CD8-positive, alpha-beta memory T cell (primary cell): Measurements from ENCODE around the gene PCSK2. TPM values are rescaled to one million over a fixed set of nuclear protein-coding genes. Genes with fewer than 3 reads are reported as not detected.

Experiments
- CTCF ChIA-PET: fragments of 350-600 bp; sonication (Branson Sonifier 250); formaldehyde crosslinking; loops from one replicate; lab custom pipeline; 2021; ENCODE audit warnings: antibody characterized with exemption; lab: Charles Lee
- POLR2A ChIA-PET: fragments of 350-600 bp; sonication (Branson Sonifier 250); formaldehyde crosslinking; loops from one replicate; lab custom pipeline; 2021; ENCODE audit warnings: antibody characterized with exemption; lab: Charles Lee
- DNase-seq, 5 donors: peaks; one replicate each; pipeline versions ENCODE4 v3.0.0 to v3.0.0-alpha.2; 2020 to 2022; ENCODE audit warnings: mixed read lengths in 1 of 5
- H3K27ac ChIP-seq: one replicate; pipeline ENCODE4 v1.7.0; 2013; ENCODE audit warnings: low read depth, mild to moderate bottlenecking, low read length, moderate library complexity
- H3K27me3 ChIP-seq: 2 replicates; pipeline ENCODE4 v1.7.0; 2013; ENCODE audit warnings: low read length, mild to moderate bottlenecking; ENCODE audit not compliant: insufficient read depth, poor library complexity, severe bottlenecking
- H3K36me3 ChIP-seq: 2 replicates; pipeline ENCODE4 v1.7.0; 2013; ENCODE audit warnings: mild to moderate bottlenecking, low read length, moderate library complexity; ENCODE audit not compliant: insufficient read depth
- H3K4me1 ChIP-seq: 2 replicates; pipeline ENCODE4 v1.7.0; 2013; ENCODE audit warnings: mild to moderate bottlenecking, low read length, moderate library complexity; ENCODE audit not compliant: insufficient read depth
- H3K4me3 ChIP-seq: 2 replicates; pipeline ENCODE4 v1.7.0; 2013; ENCODE audit warnings: mild to moderate bottlenecking, low read length
- H3K9me3 ChIP-seq: 2 replicates; pipeline ENCODE4 v1.7.0; 2013; ENCODE audit warnings: mild to moderate bottlenecking, low read length
- H3K27ac Mint-ChIP-seq, 8 donors: one replicate each; pipeline ENCODE4 v1.8.0; 2020 to 2021; ENCODE audit warnings: mixed read lengths in 8 of 8, mild to moderate bottlenecking in 6 of 8, inconsistent platforms in 3 of 8, moderate library complexity in 3 of 8
- H3K27me3 Mint-ChIP-seq, 2 donors: one replicate each; pipeline ENCODE4 v1.8.0; 2020 to 2021; ENCODE audit warnings: mixed read lengths in 2 of 2, mild to moderate bottlenecking in 1 of 2, moderate library complexity in 1 of 2
- H3K36me3 Mint-ChIP-seq, 3 donors: one replicate each; pipeline ENCODE4 v1.8.0; 2020 to 2021; ENCODE audit warnings: mixed read lengths in 3 of 3, inconsistent platforms in 1 of 3, mild to moderate bottlenecking in 1 of 3
- H3K4me1 Mint-ChIP-seq, 3 donors: one replicate each; pipeline ENCODE4 v1.8.0; 2020 to 2021; ENCODE audit warnings: mixed read lengths in 3 of 3, inconsistent platforms in 1 of 3, mild to moderate bottlenecking in 1 of 3
- H3K4me3 Mint-ChIP-seq, 7 donors: one replicate each; pipeline ENCODE4 v1.8.0; 2020 to 2021; ENCODE audit warnings: mixed read lengths in 7 of 7, mild to moderate bottlenecking in 6 of 7, moderate library complexity in 4 of 7, inconsistent platforms in 2 of 7
- H3K9me3 Mint-ChIP-seq, 5 donors: one replicate each; pipeline ENCODE4 v1.8.0; 2020 to 2022; ENCODE audit warnings: mixed read lengths in 5 of 5, mild to moderate bottlenecking in 3 of 5, moderate library complexity in 2 of 5, inconsistent platforms in 1 of 5
- polyA plus RNA-seq: library from polyadenylated mRNA; unstranded; fragments of 300-500 nt; fragmentation: Illumina TruSeq; gene quantifications from one replicate; pipeline ENCODE4 v1.2.3, GENCODE V29; 2021
- total RNA-seq, 2 experiments: library from RNA; stranded (reverse); gene quantifications; one replicate each; pipeline ENCODE4 v1.2.3, GENCODE V29; 2021

PCSK2 gene
- total and polyA plus RNA-seq, 3 experiments from 2014 or later = not detected

DNA sequence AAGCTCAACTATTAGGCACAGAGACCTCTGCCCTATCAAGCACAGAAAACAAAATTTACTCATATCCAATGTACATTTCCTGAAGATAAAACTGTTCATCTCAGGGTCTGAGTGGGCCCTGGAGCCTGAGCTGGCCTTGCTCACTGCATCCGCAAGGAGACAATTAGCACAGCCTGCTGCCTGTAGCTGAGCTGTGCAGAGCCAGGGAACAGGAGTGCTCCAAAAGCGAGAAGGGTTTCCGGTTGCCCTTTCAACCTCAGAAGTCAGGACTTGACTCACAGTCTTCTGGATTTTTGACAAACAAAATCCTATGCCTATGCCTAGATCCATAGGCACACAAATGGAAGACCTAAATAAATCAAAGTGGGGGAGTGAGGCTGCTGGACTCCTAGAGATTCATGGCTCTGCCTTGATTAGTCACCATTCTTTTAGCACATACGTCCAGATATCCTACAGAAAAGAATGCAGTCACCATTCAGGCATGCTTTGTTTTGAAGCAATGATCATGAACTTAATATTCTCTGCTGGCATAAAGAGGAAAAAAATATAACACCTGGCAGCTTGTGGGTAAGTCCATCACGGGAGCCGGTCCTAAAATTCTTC is 230.8 kb downstream of the PCSK2 start:
- H3K36me3 ChIP-seq = no peaks in the 10 kb centered on the region
- Mint-ChIP-seq H3K27me3 (peaks cover 8 to 37% of the 10 kb centered on the region in 2 donors), H3K4me1 (peaks cover 0 to 6% (median 1%) of the 10 kb centered on the region in 3 donors), H3K4me3 (no peak overlapping the region), H3K27ac (no peak overlapping the region), H3K9me3 (peaks cover 0 to 6% (median 0%) of the 10 kb centered on the region in 5 donors), H3K36me3 (no peaks in the 10 kb centered on the region)
- no peak overlapping the region for H3K27ac ChIP-seq
- ChIA-PET CTCF (interaction anchor here (0.8 to 1.0 kb wide), 2 partner anchors 13 to 26 kb away, joined by 3 read pairs; no protein-coding TSS in a partner anchor), POLR2A (no interaction called here)
- H3K27me3 ChIP-seq = no peaks in the 10 kb centered on the region
- no peak for DNase-seq
- H3K9me3 ChIP-seq = no peaks in the 10 kb centered on the region
- no peak overlapping the region for H3K4me3 ChIP-seq
- no peaks in the 10 kb centered on the region for H3K4me1 ChIP-seq

DNA sequence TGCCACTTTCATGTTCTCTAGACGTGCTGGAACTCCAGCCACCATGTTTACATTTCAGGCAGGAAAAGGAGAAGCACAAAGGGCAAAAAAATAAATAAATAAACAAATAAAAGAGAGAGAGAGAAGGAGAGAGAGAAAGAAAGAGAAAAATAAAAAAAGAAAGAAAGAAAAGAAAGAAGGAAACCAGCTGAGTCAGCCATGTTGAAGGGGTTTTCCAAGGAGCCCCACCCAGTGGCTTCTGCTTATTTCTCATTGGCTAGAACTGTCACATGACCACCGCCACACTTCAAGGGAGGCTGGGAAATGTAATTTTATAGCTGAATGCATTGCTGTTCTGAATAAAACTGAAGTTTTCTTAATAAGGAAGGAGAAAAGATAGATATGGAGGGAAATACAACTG is 233.3 kb downstream of the PCSK2 start:
- Mint-ChIP-seq H3K27me3 (peaks cover 8 to 21% of the 10 kb centered on the region in 2 donors), H3K9me3 (peaks cover 0 to 6% (median 0%) of the 10 kb centered on the region in 5 donors), H3K4me1 (peaks cover 0 to 6% (median 1%) of the 10 kb centered on the region in 3 donors), H3K4me3 (no peak overlapping the region), H3K36me3 (no peaks in the 10 kb centered on the region), H3K27ac (no peak overlapping the region)
- H3K4me3 ChIP-seq = no peak overlapping the region
- no peaks in the 10 kb centered on the region for H3K4me1 ChIP-seq
- DNase-seq = no peak
- no peaks in the 10 kb centered on the region for H3K9me3 ChIP-seq
- POLR2A ChIA-PET = no interaction called here
- H3K27me3 ChIP-seq = no peaks in the 10 kb centered on the region
- no peaks in the 10 kb centered on the region for H3K36me3 ChIP-seq
- CTCF ChIA-PET = interaction anchor here (1.8 kb wide), 1 partner anchor 8 kb away, joined by 3 read pairs; no protein-coding TSS in a partner anchor
- no peak overlapping the region for H3K27ac ChIP-seq

DNA sequence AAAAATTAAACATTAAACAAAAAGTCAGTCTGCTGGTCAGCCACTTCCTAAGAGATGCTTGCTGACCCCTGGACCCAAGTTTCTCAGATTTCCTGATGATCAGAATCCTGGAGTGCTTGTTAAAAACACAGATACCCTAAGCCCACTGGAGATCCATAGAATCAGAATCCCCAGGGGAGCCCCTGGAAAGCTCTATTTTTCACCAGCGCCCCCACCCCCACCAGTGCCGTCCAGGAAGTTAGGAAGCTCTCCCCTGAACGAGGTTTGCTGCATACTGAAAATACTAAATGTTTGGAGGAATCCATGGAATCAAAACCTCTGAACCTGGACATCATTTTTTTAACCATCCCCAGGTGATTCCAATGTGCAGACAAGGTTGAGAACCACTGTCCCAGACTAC is 235.1 kb downstream of the PCSK2 start:
- peaks cover 0 to 6% (median 0%) of the 10 kb centered on the region in 5 donors for H3K9me3 Mint-ChIP-seq
- H3K27me3 ChIP-seq = no peaks in the 10 kb centered on the region
- peaks cover 3 to 12% of the 10 kb centered on the region in 2 donors for H3K27me3 Mint-ChIP-seq
- ChIA-PET CTCF (no interaction called here), POLR2A (no interaction called here)
- H3K36me3 Mint-ChIP-seq = no peaks in the 10 kb centered on the region
- no peaks in the 10 kb centered on the region for H3K36me3 ChIP-seq
- no peak overlapping the region for H3K27ac Mint-ChIP-seq
- H3K4me3 Mint-ChIP-seq = no peak overlapping the region
- no peak for DNase-seq
- peaks cover 0 to 6% (median 1%) of the 10 kb centered on the region in 3 donors for H3K4me1 Mint-ChIP-seq
- no peaks in the 10 kb centered on the region for H3K4me1 ChIP-seq
- no peak overlapping the region for H3K27ac ChIP-seq
- no peaks in the 10 kb centered on the region for H3K9me3 ChIP-seq
- no peak overlapping the region for H3K4me3 ChIP-seq

DNA sequence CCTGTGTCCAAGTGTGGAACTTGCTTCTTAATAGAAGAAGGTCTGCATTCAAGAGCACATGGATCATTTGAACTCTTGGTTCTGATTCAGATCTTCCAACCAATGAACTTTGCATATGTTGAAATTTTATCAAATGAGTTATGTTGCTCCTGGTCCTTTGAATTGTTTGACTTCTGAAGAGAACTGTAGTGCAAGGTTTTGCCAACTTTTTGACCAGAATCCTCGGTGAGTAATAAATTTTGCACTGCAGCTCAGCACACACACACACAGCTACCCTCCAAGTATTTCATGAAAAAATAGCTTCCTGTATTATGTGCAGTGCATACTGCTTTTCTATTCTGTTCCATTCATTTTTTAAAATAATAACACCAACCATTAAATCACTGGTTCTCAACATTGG is 236.9 kb downstream of the PCSK2 start:
- Mint-ChIP-seq H3K4me1 (peaks cover 0 to 6% (median 1%) of the 10 kb centered on the region in 3 donors), H3K9me3 (peaks cover 0 to 6% (median 0%) of the 10 kb centered on the region in 5 donors), H3K27me3 (peaks cover 3 to 13% of the 10 kb centered on the region in 2 donors), H3K27ac (no peak overlapping the region), H3K4me3 (no peak overlapping the region), H3K36me3 (no peaks in the 10 kb centered on the region)
- Histone ChIP-seq H3K4me1 (no peaks in the 10 kb centered on the region), H3K27ac (no peak overlapping the region), H3K36me3 (no peaks in the 10 kb centered on the region), H3K9me3 (no peaks in the 10 kb centered on the region), H3K4me3 (no peak overlapping the region), H3K27me3 (no peaks in the 10 kb centered on the region)
- DNase-seq = no peak
- ChIA-PET POLR2A (no interaction called here), CTCF (no interaction called here)

DNA sequence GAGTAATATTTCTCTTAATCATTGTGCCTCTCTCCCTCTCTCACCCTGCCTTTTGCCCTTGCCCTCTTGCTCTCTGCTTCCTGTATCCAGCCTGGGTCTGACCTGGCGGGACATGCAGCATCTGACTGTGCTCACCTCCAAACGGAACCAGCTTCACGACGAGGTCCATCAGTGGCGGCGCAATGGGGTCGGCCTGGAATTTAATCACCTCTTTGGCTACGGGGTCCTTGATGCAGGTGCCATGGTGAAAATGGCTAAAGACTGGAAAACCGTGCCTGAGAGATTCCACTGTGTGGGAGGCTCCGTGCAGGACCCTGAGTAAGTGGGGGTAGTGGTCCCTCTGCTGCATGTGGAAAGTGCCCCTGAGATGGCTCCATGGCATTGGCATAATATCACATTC is 238.4 kb downstream of the PCSK2 start:
- peaks cover 0 to 5% (median under 1%) of the 10 kb centered on the region in 3 donors for H3K4me1 Mint-ChIP-seq
- peaks cover 0 to 3% (median 0%) of the 10 kb centered on the region in 5 donors for H3K9me3 Mint-ChIP-seq
- H3K27me3 Mint-ChIP-seq = peaks cover 2 to 13% of the 10 kb centered on the region in 2 donors

DNA sequence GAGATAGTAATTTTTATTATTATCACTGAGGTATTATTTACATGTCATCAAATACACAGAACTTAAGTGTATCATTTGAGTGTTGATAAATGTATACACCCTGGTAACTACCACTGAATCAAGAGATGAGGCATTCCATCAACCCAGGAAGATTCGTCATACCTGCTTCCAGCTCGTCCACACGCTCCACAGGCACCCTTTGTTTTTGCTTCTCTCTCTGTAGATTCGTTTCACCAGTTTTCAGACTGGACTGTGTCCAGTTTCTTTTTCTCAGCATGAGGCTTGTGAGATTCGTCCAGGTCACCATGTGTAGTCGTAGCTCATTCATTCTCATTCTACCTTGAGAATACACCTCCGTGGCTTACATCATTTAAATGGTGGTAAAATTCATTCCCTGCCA is 239.8 kb downstream of the PCSK2 start:
- no peaks in the 10 kb centered on the region for H3K27me3 ChIP-seq
- no peak overlapping the region for H3K4me3 Mint-ChIP-seq
- H3K27ac ChIP-seq = no peak overlapping the region
- no peak for DNase-seq
- ChIA-PET POLR2A (no interaction called here), CTCF (no interaction called here)
- H3K27ac Mint-ChIP-seq = peak overlapping the region in 1 of 8 donors; percentile 2
- no peaks in the 10 kb centered on the region for H3K4me1 ChIP-seq
- H3K4me1 Mint-ChIP-seq = no peaks in the 10 kb centered on the region
- H3K36me3 Mint-ChIP-seq = no peaks in the 10 kb centered on the region
- no peaks in the 10 kb centered on the region for H3K9me3 Mint-ChIP-seq
- H3K4me3 ChIP-seq = no peak overlapping the region
- no peaks in the 10 kb centered on the region for H3K36me3 ChIP-seq
- peaks cover 2 to 13% of the 10 kb centered on the region in 2 donors for H3K27me3 Mint-ChIP-seq
- H3K9me3 ChIP-seq = no peaks in the 10 kb centered on the region

More for the DNA sequence above, 238.4 kb downstream of the PCSK2 start:
- CTCF ChIA-PET = no interaction called here
- no peak for DNase-seq
- Histone ChIP-seq H3K27me3 (no peaks in the 10 kb centered on the region), H3K4me3 (no peak overlapping the region), H3K36me3 (no peaks in the 10 kb centered on the region), H3K4me1 (no peaks in the 10 kb centered on the region), H3K9me3 (no peaks in the 10 kb centered on the region), H3K27ac (no peak overlapping the region)
- POLR2A ChIA-PET = no interaction called here
- Mint-ChIP-seq H3K4me3 (no peak overlapping the region), H3K36me3 (no peaks in the 10 kb centered on the region), H3K27ac (no peak overlapping the region)

DNA sequence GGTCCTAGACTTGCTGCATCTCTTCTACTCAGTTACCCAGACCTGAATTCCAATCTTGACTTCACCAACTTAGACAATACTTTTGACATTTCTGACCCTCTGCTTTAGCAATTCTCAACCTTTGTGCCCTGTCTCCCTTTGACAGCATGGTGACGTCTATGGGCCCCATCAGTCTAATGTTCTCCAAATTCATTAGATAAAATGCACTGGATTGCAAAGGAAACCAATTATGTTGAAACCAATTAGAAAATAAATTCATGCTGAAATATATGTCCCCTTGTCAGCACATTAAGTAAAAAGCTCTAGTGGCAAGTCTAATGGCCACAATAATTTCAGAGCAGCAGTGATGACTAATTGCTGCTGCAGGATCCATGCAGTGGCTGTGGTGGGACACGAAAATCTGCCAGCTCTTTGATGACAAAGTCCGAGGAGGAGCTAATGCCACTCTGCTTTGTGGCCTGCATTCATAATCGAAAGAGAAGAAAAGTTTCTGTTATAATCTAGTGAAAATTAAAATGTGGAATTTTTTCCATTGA is 240.3 kb downstream of the PCSK2 start:
- CTCF ChIA-PET = no interaction called here
- H3K36me3 ChIP-seq = no peaks in the 10 kb centered on the region
- Mint-ChIP-seq H3K27me3 (peaks cover 2 to 13% of the 10 kb centered on the region in 2 donors), H3K9me3 (no peaks in the 10 kb centered on the region), H3K4me1 (no peaks in the 10 kb centered on the region), H3K4me3 (no peak overlapping the region), H3K27ac (peak overlapping the region in 1 of 8 donors; percentile 2), H3K36me3 (no peaks in the 10 kb centered on the region)
- no peaks in the 10 kb centered on the region for H3K4me1 ChIP-seq
- no peaks in the 10 kb centered on the region for H3K27me3 ChIP-seq
- H3K9me3 ChIP-seq = no peaks in the 10 kb centered on the region
- POLR2A ChIA-PET = no interaction called here
- H3K4me3 ChIP-seq = no peak overlapping the region
- no peak for DNase-seq
- H3K27ac ChIP-seq = no peak overlapping the region

DNA sequence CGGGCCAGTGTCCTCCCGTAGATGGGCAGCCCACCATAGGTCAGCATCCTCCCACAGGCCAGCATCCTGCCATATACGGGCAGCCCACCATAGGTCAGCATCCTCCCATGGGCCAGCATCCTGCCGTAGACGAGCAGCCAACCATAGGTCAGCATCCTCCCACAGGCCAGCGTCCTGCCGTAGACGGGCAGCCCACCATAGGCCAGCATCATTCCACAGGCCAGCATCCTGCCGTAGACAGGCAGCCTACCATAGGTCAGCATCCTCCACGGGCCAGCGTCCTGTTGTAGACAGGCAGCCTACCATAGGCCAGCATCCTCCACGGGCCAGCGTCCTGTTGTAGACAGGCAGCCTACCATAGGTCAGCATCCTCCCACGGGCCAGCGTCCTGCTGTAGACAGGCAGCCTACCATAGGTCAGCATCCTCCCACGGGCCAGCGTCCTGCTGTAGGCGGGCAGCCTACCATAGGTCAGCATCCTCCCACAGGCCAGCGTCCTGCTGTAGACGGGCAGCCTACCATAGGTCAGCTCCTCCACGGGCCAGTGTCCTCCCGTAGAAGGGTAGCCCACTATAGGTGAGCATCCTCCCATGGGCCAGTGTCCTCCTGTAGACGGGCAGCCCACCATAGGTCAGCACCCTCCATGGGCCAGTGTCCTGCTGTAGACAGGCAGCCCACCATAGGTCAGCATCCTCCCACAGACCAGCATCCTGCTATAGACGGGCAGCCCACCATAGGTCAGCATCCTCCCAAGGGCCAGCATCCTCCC is 241.4 kb downstream of the PCSK2 start:
- H3K9me3 ChIP-seq = no peaks in the 10 kb centered on the region
- POLR2A ChIA-PET = no interaction called here
- CTCF ChIA-PET = interaction anchor here (0.9 kb wide), 1 partner anchor 9 kb away, joined by 3 read pairs; no protein-coding TSS in a partner anchor
- no peaks in the 10 kb centered on the region for H3K36me3 ChIP-seq
- no peak for DNase-seq
- no peak overlapping the region for H3K27ac ChIP-seq
- H3K27ac Mint-ChIP-seq = no peak overlapping the region
- no peak overlapping the region for H3K4me3 Mint-ChIP-seq
- H3K4me3 ChIP-seq = no peak overlapping the region
- H3K36me3 Mint-ChIP-seq = no peaks in the 10 kb centered on the region
- no peaks in the 10 kb centered on the region for H3K4me1 Mint-ChIP-seq
- H3K27me3 Mint-ChIP-seq = peaks cover 2 to 16% of the 10 kb centered on the region in 2 donors
- no peaks in the 10 kb centered on the region for H3K9me3 Mint-ChIP-seq
- no peaks in the 10 kb centered on the region for H3K4me1 ChIP-seq
- no peaks in the 10 kb centered on the region for H3K27me3 ChIP-seq
